Measurements from ENCODE around the gene MAPK8IP1.

DNA sequence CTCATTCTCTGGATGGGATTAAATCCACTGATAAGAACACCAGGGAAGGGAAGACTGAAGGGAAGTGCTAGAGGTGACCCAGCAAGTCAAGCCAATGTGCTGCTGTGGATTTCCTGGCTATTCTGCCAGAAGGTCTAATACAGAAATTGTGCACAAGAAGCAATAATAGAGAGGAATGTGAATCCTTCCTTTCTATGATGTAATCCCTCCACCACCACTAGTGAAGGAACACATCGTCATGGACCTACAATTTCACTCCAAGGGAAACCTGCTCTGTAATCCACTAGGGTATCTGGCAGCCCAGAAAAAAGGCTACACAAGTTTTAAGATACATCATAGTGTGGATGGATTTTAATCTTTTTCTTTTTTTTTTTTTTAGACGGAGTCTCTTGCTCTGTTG is 54.4 kb downstream of the MAPK8IP1 start:
- no peak for TF ChIP-seq POLR2A (IDR thresholded peaks at IDR 0.05)
- TF ChIP-seq, protein P1, sequence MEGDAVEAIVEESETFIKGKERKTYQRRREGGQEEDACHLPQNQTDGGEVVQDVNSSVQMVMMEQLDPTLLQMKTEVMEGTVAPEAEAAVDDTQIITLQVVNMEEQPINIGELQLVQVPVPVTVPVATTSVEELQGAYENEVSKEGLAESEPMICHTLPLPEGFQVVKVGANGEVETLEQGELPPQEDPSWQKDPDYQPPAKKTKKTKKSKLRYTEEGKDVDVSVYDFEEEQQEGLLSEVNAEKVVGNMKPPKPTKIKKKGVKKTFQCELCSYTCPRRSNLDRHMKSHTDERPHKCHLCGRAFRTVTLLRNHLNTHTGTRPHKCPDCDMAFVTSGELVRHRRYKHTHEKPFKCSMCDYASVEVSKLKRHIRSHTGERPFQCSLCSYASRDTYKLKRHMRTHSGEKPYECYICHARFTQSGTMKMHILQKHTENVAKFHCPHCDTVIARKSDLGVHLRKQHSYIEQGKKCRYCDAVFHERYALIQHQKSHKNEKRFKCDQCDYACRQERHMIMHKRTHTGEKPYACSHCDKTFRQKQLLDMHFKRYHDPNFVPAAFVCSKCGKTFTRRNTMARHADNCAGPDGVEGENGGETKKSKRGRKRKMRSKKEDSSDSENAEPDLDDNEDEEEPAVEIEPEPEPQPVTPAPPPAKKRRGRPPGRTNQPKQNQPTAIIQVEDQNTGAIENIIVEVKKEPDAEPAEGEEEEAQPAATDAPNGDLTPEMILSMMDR (IDR thresholded peaks at IDR 0.05): no peak

Data from lower leg skin (tissue), 3 donors.